AG10803 (cell line): ENCODE data around the gene ATP2B3.

Experiments
- DNase-seq: peaks from one replicate; pipeline ENCODE4 v3.0.0; 2010; ENCODE audit warnings: low read depth
- H3K4me3 ChIP-seq: 2 replicates; pipeline ENCODE4 v1.5.1; 2011; ENCODE audit warnings: mild to moderate bottlenecking, low read length, control low read depth
- CTCF ChIP-seq: conservative IDR thresholded peaks from 2 replicates; pipeline ENCODE4 v1.5.1; 2011; ENCODE audit warnings: mild to moderate bottlenecking, low read length, control low read depth, inconsistent platforms

ATP2B3 gene

GRCh38 chrX:153611298-153612095 lies 94.1 kb downstream of the ATP2B3 start:
- TF ChIP-seq CTCF: no peak
- DNase-seq: no peak
- H3K4me3 ChIP-seq: no peak overlapping the region

GRCh38 chrX:153612413-153612812 lies 95.0 kb downstream of the ATP2B3 start:
- DNase-seq: no peak
- TF ChIP-seq CTCF: no peak
- no peak overlapping the region for H3K4me3 ChIP-seq

- no peak overlapping the region for H3K4me3 ChIP-seq
- DNase-seq: no peak
- no peak for TF ChIP-seq CTCF
Measured at GRCh38 chrX:153614818-153615217, 97.4 kb downstream of the ATP2B3 start.

GRCh38 chrX:153620576-153620975 lies 103.1 kb downstream of the ATP2B3 start:
- no peak for TF ChIP-seq CTCF

GRCh38 chrX:153621949-153622598 lies 104.6 kb downstream of the ATP2B3 start:
- H3K4me3 ChIP-seq: no peak overlapping the region

More at GRCh38 chrX:153620576-153620975, 103.1 kb downstream of the ATP2B3 start:
- no peak for DNase-seq
- no peak overlapping the region for H3K4me3 ChIP-seq

GRCh38 chrX:153622661-153623309 lies 105.3 kb downstream of the ATP2B3 start:
- no peak for TF ChIP-seq CTCF
- DNase-seq: no peak
- H3K4me3 ChIP-seq: no peak overlapping the region

More at GRCh38 chrX:153621949-153622598, 104.6 kb downstream of the ATP2B3 start:
- TF ChIP-seq CTCF: no peak
- DNase-seq: no peak
